Epithelial cell of proximal tubule (primary cell): ENCODE measurements around the gene NKAIN2. TPM values are rescaled to one million over a fixed set of nuclear protein-coding genes. Genes with fewer than 3 reads are reported as not detected.

ENCODE experiments used
- DNase-seq: peaks from one replicate; pipeline ENCODE4 v3.0.0-alpha.2; 2011; ENCODE audit warnings: low read depth
- H3K4me3 ChIP-seq: 2 replicates; pipeline ENCODE4 v1.5.1; 2011; ENCODE audit warnings: low read depth, mild to moderate bottlenecking, low read length
- CTCF ChIP-seq: conservative IDR thresholded peaks from 2 replicates; pipeline ENCODE4 v1.5.1; 2012; ENCODE audit warnings: low read depth, mild to moderate bottlenecking, low read length
- total RNA-seq: library from RNA; depleted of rRNA; stranded (reverse); fragments of >200 nt; gene quantifications from 2 replicates; pipeline ENCODE4 v1.2.3, GENCODE V29; 2015

Gene NKAIN2
- total RNA-seq, 1 donor from 2014 or later: under 0.01 TPM

GRCh38 chr6:124753001-124753400, 949.3 kb downstream of the NKAIN2 start:
- no peak for DNase-seq
- H3K4me3 ChIP-seq: no peak overlapping the region
- TF ChIP-seq CTCF: no peak

GRCh38 chr6:124753562-124754105, 950.0 kb downstream of the NKAIN2 start:
- no peak for TF ChIP-seq CTCF
- no peak overlapping the region for H3K4me3 ChIP-seq
- no peak for DNase-seq

- no peak overlapping the region for H3K4me3 ChIP-seq
- no peak for TF ChIP-seq CTCF
- no peak for DNase-seq
Measured at GRCh38 chr6:124755321-124755720, 951.7 kb downstream of the NKAIN2 start.

- no peak for TF ChIP-seq CTCF
- no peak overlapping the region for H3K4me3 ChIP-seq
- no peak for DNase-seq
Measured at GRCh38 chr6:124757560-124757959, 953.9 kb downstream of the NKAIN2 start.

GRCh38 chr6:124758663-124759062, 955.0 kb downstream of the NKAIN2 start:
- no peak overlapping the region for H3K4me3 ChIP-seq
- no peak for DNase-seq
- TF ChIP-seq CTCF: no peak

- no peak overlapping the region for H3K4me3 ChIP-seq
- TF ChIP-seq CTCF: no peak
- DNase-seq: no peak
Measured at GRCh38 chr6:124765280-124765679, 961.6 kb downstream of the NKAIN2 start.

- no peak overlapping the region for H3K4me3 ChIP-seq
- TF ChIP-seq CTCF: no peak
- DNase-seq: no peak
Measured at GRCh38 chr6:124768224-124768623, 964.6 kb downstream of the NKAIN2 start.
